Ascending aorta (tissue), 2 donors: ENCODE data around the gene TMEM97. TPM values are rescaled to one million over a fixed set of nuclear protein-coding genes. Genes with fewer than 3 reads are reported as not detected.
"Not testable (repeated sequence)": the region's sequence is repeated elsewhere in the genome, so short reads cannot be mapped to it uniquely, and the experiment has no call there.

Experiments used
- DNase-seq, 2 donors: peaks; one replicate each; pipeline ENCODE4 v3.0.0-alpha.2; 2019; ENCODE audit warnings: low spot score in 2 of 2
- H3K27ac ChIP-seq, 2 donors: fragments of 200-600 bp; sonication (generic); one replicate each; pipeline ENCODE4 v1.5.1; 2016 to 2017; ENCODE audit warnings: mild to moderate bottlenecking in 1 of 2
- H3K27me3 ChIP-seq: fragments of 200-600 bp; sonication (generic); one replicate; pipeline ENCODE4 v1.5.1; 2017
- H3K36me3 ChIP-seq, 2 donors: fragments of 200-600 bp; sonication (generic); one replicate each; pipeline ENCODE4 v1.5.1; 2016
- H3K4me1 ChIP-seq, 2 donors: fragments of 200-600 bp; sonication (generic); one replicate each; pipeline ENCODE4 v1.5.1; 2016 to 2017; ENCODE audit warnings: mild to moderate bottlenecking in 1 of 2
- H3K4me3 ChIP-seq, 2 donors: fragments of 200-600 bp; sonication (generic); one replicate each; pipeline ENCODE4 v1.5.1; 2016 to 2017; ENCODE audit warnings: mild to moderate bottlenecking in 1 of 2
- H3K9me3 ChIP-seq, 2 donors: fragments of 200-600 bp; sonication (generic); one replicate each; pipeline ENCODE4 v1.5.1; 2016
- intact Hi-C: fragments of 100-400 bp; cut with DNase I; formaldehyde crosslinking; loops from one replicate; pipeline ENCODE4 v1.15.1; 2023
- total RNA-seq: library from RNA; depleted of rRNA; stranded (reverse); fragments of >200 nt; gene quantifications from one replicate; pipeline ENCODE4 v1.1.0, GENCODE V29; 2016
- TF ChIP-seq, protein P1 (sequence below), 3 experiments: fragments of 200-600 bp in 2 of 3; fragments of 450-650 bp in 1 of 3; sonication (generic) in 2 of 3; IDR thresholded peaks; one replicate each; pipeline ENCODE4 v1.5.1; 2016 to 2019; ENCODE audit warnings: antibody characterized with exemption in 3 of 3, mild to moderate bottlenecking in 1 of 3, moderate library complexity in 1 of 3

Gene TMEM97
- total RNA-seq, 1 donor from 2014 or later, result not detected

DNA sequence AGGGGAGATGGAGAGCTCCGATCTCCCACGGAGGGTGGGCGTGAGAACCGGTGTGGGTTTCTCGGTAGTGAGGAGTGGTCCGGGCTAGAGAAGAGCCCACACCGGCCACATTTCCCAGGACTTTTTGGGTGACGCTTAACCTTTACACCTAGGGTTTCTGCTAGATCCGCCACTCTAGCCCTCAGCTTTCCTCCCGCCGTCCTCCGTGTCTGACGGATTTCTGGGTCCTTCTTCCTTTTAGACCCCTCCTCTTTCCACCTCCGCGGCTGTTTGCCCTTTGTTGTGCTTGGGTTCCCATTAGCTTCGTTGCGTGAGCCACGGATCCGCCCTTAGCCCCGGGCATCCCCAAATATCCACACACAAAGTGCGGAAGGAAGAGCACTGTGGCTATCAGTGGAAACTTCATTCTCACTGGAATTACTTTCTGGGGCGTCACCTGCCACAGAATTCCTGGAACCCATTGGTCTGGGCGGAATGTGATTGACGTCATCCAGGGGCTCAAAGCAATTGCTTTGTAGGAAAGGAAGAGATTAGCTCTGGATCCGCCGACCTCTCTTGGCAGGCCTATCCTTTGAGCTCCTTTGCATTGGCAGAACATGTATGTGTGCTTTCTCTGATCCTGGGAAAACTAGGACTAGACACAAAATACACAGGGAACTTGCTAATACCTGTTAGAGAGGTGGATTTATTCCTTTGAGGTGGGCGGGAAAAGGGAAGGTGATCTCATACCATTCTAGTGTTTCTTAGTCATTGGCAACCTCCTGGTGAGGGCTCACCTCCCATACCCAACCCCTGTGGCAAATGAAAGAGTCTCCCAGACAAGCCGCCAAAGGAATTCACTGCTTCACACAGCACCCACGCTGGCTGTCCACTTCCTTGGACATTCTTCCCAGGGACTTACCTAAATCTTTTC, 17.2 kb downstream of the TMEM97 start:
- peak overlapping the region; percentile 93 to 95 for H3K4me3 ChIP-seq
- peaks cover 27 to 36% of the 10 kb centered on the region in 2 donors for H3K4me1 ChIP-seq
- H3K27me3 ChIP-seq, result no peaks in the 10 kb centered on the region
- intact Hi-C loops, result loop anchor here (1.0 to 5.0 kb wide), 5 partner anchors 17 to 311 kb away; partner anchors contain the start of genes BLTP2, NLK, POLDIP2 and SARM1
- H3K27ac ChIP-seq, result peak overlapping the region; percentile 93 to 96
- no peaks in the 10 kb centered on the region for H3K9me3 ChIP-seq
- peaks cover 18 to 28% of the 10 kb centered on the region in 2 donors for H3K36me3 ChIP-seq
- TF ChIP-seq, protein P1, sequence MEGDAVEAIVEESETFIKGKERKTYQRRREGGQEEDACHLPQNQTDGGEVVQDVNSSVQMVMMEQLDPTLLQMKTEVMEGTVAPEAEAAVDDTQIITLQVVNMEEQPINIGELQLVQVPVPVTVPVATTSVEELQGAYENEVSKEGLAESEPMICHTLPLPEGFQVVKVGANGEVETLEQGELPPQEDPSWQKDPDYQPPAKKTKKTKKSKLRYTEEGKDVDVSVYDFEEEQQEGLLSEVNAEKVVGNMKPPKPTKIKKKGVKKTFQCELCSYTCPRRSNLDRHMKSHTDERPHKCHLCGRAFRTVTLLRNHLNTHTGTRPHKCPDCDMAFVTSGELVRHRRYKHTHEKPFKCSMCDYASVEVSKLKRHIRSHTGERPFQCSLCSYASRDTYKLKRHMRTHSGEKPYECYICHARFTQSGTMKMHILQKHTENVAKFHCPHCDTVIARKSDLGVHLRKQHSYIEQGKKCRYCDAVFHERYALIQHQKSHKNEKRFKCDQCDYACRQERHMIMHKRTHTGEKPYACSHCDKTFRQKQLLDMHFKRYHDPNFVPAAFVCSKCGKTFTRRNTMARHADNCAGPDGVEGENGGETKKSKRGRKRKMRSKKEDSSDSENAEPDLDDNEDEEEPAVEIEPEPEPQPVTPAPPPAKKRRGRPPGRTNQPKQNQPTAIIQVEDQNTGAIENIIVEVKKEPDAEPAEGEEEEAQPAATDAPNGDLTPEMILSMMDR (IDR thresholded peaks at IDR 0.05), result no peak
- peak in 1 of 2 donors; percentile 83 for DNase-seq

DNA sequence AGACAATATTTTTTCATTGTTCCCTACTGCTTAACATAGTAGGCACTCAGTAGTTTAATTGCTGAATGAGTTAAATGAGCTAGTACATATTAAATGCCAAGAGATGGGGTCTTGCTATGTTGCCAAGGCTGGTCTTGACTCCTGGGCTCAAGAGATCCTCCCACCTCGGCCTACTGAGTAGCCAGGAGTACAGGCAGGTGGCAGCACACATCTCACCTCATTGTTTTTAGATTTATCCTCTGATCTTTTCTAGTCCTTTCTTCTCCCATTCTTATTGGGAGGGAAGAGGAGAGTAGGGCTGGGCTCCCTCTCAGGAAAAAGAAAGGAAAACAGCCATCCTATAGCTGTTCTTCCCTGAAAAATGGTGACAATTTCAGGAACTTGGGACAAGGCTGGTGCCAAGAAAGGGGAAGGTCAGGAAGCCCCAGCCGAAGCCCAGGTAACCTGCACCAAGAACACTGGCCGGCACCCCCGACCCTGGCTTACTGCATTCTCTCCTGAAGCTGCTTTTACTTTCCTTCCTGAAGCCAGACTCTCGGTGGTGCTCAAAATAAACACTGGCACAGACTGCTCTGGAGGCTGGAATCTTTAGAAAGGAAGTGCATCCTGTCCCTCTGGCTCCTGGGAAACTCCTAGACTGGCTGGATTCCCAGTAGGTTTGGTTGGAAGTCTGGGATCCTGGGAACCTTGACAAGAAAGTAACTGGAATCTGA, 19.2 kb downstream of the TMEM97 start:
- intact Hi-C loops, result loop anchor here (5.0 kb wide), 2 partner anchors 296 to 309 kb away; partner anchors contain the start of genes BLTP2 and NLK

DNA sequence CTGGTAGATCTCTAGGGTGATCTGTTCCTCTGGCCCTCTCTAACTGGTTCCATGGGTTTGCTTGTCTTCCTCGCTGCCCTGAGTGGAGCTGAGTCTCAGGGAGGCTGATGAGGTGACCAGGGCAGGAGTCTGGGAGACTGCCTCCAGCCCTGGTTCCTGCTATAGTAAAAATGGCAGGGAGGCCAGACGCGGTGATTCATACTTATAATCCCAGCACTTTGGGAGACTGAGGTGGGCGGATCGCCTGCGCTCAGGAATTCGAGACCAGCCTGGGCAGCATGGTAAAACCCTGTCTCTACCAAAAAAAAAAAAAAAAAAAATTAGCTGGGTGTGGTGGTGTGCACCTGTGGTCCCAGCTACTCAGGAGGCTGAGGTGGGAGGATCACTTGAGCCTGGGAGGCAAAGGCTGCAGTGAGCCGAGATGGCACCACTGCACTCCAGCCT, 19.8 kb downstream of the TMEM97 start:
- not testable (repeated sequence) for H3K27me3 ChIP-seq, H3K9me3 ChIP-seq, DNase-seq, H3K4me3 ChIP-seq
- peaks cover 27 to 32% of the 10 kb centered on the region in 2 donors for H3K4me1 ChIP-seq
- peaks cover 40 to 46% of the 10 kb centered on the region in 2 donors for H3K36me3 ChIP-seq
- H3K27ac ChIP-seq, result peak overlapping the region; percentile 93 to 96
- intact Hi-C loops, result loop anchor here (5.0 kb wide), 2 partner anchors 296 to 309 kb away; partner anchors contain the start of genes BLTP2 and NLK

More for the DNA sequence above, 19.2 kb downstream of the TMEM97 start:
- TF ChIP-seq, protein P1 (IDR thresholded peaks at IDR 0.05), result no peak
- H3K27me3 ChIP-seq, result no peaks in the 10 kb centered on the region
- H3K27ac ChIP-seq, result peak overlapping the region; percentile 93 to 96
- no peak for DNase-seq
- no peak overlapping the region for H3K4me3 ChIP-seq
- no peaks in the 10 kb centered on the region for H3K9me3 ChIP-seq
- H3K36me3 ChIP-seq, result peaks cover 34 to 40% of the 10 kb centered on the region in 2 donors
- H3K4me1 ChIP-seq, result peaks cover 27 to 36% of the 10 kb centered on the region in 2 donors

DNA sequence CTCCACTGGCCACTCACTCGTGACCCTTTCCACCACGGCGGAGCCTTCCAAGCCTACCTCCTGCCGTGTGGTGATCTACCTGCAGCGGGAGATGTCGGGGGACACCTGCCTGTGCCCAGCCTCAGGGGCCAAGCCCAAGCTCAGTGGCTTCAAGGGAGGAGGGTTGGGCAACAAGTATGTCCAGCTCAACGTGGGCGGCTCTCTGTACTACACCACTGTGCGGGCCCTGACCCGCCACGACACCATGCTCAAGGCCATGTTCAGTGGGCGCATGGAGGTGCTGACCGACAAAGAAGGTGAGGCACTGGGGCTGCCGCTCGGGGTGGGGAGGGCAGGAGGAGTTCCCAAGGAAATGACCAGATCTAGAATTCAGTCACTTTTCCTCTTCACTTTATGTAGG, 20.4 kb downstream of the TMEM97 start:
- intact Hi-C loops, result loop anchor here (5.0 kb wide), 2 partner anchors 297 to 308 kb away; partner anchors contain the start of genes BLTP2 and NLK
- H3K36me3 ChIP-seq, result peaks cover 45 to 52% of the 10 kb centered on the region in 2 donors
- no peak for DNase-seq
- H3K4me3 ChIP-seq, result no peak overlapping the region
- TF ChIP-seq, protein P1 (IDR thresholded peaks at IDR 0.05), result no peak
- peak overlapping the region in 1 of 2 donors; percentile 96 for H3K27ac ChIP-seq
- H3K9me3 ChIP-seq, result no peaks in the 10 kb centered on the region
- H3K4me1 ChIP-seq, result peaks cover 22 to 25% of the 10 kb centered on the region in 2 donors
- no peaks in the 10 kb centered on the region for H3K27me3 ChIP-seq

DNA sequence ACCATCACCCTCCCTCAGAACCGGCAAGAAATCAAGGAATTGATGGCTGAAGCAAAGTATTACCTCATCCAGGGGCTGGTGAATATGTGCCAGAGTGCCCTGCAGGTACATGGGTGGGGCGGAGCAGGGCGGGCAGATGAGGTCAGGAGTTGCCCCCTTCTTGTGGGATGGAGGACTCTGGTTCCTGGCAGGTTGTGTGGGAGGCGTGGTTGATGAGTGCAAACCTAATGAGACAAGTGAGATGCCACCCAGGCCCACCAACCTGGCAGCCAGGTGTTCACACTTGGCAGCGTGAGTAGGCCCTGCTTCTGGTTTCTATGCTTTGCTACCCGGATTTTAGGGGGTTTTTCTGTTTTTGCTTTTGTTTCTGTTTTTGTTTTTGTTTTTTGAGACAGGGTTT, 21.4 kb downstream of the TMEM97 start:
- Histone ChIP-seq H3K27ac (no peak overlapping the region), H3K4me1 (peaks cover 24 to 29% of the 10 kb centered on the region in 2 donors), H3K4me3 (no peak overlapping the region), H3K27me3 (no peaks in the 10 kb centered on the region), H3K36me3 (peaks cover 49 to 62% of the 10 kb centered on the region in 2 donors), H3K9me3 (no peaks in the 10 kb centered on the region)
- intact Hi-C loops, result no loop called here
- DNase-seq, result no peak
- TF ChIP-seq, protein P1 (IDR thresholded peaks at IDR 0.05), result no peak
